ENCODE results near the gene CTLA4.

CTLA4 gene

GRCh38 chr2:203914546-203915182, 47.1 kb downstream of the CTLA4 start:
- no peak overlapping the region for H3K9ac ChIP-seq (ENCODE audit: low read length)
- no peak overlapping the region for H3K4me2 ChIP-seq (ENCODE audit: low read length)
- H3K79me2 ChIP-seq (ENCODE audit: insufficient read depth, low read length): no peaks in the 10 kb centered on the region
- no peak overlapping the region for H2AFZ ChIP-seq (ENCODE audit: low read length)
- no peak overlapping the region for H3K4me3 ChIP-seq (ENCODE audit: low read depth, low read length, poor library complexity, severe bottlenecking)
- no peak for TF ChIP-seq EZH2 (IDR thresholded peaks at IDR 0.05; ENCODE audit: borderline replicate concordance, low read length)
- TF ChIP-seq, protein P1, sequence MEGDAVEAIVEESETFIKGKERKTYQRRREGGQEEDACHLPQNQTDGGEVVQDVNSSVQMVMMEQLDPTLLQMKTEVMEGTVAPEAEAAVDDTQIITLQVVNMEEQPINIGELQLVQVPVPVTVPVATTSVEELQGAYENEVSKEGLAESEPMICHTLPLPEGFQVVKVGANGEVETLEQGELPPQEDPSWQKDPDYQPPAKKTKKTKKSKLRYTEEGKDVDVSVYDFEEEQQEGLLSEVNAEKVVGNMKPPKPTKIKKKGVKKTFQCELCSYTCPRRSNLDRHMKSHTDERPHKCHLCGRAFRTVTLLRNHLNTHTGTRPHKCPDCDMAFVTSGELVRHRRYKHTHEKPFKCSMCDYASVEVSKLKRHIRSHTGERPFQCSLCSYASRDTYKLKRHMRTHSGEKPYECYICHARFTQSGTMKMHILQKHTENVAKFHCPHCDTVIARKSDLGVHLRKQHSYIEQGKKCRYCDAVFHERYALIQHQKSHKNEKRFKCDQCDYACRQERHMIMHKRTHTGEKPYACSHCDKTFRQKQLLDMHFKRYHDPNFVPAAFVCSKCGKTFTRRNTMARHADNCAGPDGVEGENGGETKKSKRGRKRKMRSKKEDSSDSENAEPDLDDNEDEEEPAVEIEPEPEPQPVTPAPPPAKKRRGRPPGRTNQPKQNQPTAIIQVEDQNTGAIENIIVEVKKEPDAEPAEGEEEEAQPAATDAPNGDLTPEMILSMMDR (IDR thresholded peaks at IDR 0.05; ENCODE audit: low read length): no peak
- H4K20me1 ChIP-seq (ENCODE audit: insufficient read depth, low read length): no peaks in the 10 kb centered on the region
- no peaks in the 10 kb centered on the region for H3K9me2 ChIP-seq (ENCODE audit: low read depth, low read length)
- H3K27me3 ChIP-seq (ENCODE audit: insufficient read depth, low read length): no peaks in the 10 kb centered on the region
- H3K9me3 ChIP-seq (ENCODE audit: low read length): no peaks in the 10 kb centered on the region
- no peak overlapping the region for H3K27ac ChIP-seq (ENCODE audit: low read depth, low read length, poor library complexity, severe bottlenecking)
- no peaks in the 10 kb centered on the region for H3K4me1 ChIP-seq (ENCODE audit: insufficient read depth, low read length, severe bottlenecking)
- H3K36me3 ChIP-seq (ENCODE audit: insufficient read depth, low read length): no peaks in the 10 kb centered on the region
- H3F3A ChIP-seq (ENCODE audit: insufficient read depth, low read length): no peaks in the 10 kb centered on the region

- no peaks in the 10 kb centered on the region for H3F3A ChIP-seq (ENCODE audit: insufficient read depth, low read length)
- H3K9me2 ChIP-seq (ENCODE audit: low read depth, low read length): no peaks in the 10 kb centered on the region
- no peaks in the 10 kb centered on the region for H3K79me2 ChIP-seq (ENCODE audit: insufficient read depth, low read length)
- H3K27ac ChIP-seq (ENCODE audit: low read depth, low read length, poor library complexity, severe bottlenecking): no peak overlapping the region
- H3K4me2 ChIP-seq (ENCODE audit: low read length): no peak overlapping the region
- no peak for TF ChIP-seq EZH2 (IDR thresholded peaks at IDR 0.05; ENCODE audit: borderline replicate concordance, low read length)
- TF ChIP-seq, protein P1 (IDR thresholded peaks at IDR 0.05; ENCODE audit: low read length): no peak
- H2AFZ ChIP-seq (ENCODE audit: low read length): no peak overlapping the region
- H3K9ac ChIP-seq (ENCODE audit: low read length): no peak overlapping the region
- H3K9me3 ChIP-seq (ENCODE audit: low read length): no peaks in the 10 kb centered on the region
- no peaks in the 10 kb centered on the region for H3K4me1 ChIP-seq (ENCODE audit: insufficient read depth, low read length, severe bottlenecking)
- no peak overlapping the region for H3K4me3 ChIP-seq (ENCODE audit: low read depth, low read length, poor library complexity, severe bottlenecking)
- no peaks in the 10 kb centered on the region for H4K20me1 ChIP-seq (ENCODE audit: insufficient read depth, low read length)
- H3K36me3 ChIP-seq (ENCODE audit: insufficient read depth, low read length): no peaks in the 10 kb centered on the region
- no peaks in the 10 kb centered on the region for H3K27me3 ChIP-seq (ENCODE audit: insufficient read depth, low read length)
Observed at GRCh38 chr2:203915256-203915655, 47.7 kb downstream of the CTLA4 start.

DNA sequence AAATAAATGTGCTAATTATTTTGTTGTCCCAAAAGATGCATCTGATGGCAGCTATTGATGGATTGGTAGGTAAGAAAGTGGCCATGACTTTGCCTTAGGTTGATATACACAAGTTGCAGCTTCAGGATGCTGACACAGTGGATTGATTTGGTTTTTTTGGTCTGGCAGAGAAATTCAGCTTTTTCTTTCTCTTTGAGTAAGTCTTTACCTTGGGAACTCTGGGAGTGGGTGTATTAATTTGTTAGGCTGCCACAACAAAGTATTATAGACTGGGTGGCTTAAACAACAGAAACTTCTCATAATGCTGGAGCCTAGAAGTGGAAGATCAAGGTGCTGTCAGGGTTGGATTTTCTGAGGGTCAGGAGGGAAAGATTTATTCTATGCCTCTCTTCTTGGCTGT, 49.2 kb downstream of the CTLA4 start:
- Histone ChIP-seq H3K36me3 (ENCODE audit: insufficient read depth, low read length) (no peaks in the 10 kb centered on the region), H2AFZ (ENCODE audit: low read length) (no peak overlapping the region), H3K4me2 (ENCODE audit: low read length) (no peak overlapping the region), H3K27ac (ENCODE audit: low read depth, low read length, poor library complexity, severe bottlenecking) (no peak overlapping the region), H3K4me3 (ENCODE audit: low read depth, low read length, poor library complexity, severe bottlenecking) (no peak overlapping the region), H3K9me2 (ENCODE audit: low read depth, low read length) (no peaks in the 10 kb centered on the region), H3K27me3 (ENCODE audit: insufficient read depth, low read length) (no peaks in the 10 kb centered on the region), H4K20me1 (ENCODE audit: insufficient read depth, low read length) (no peaks in the 10 kb centered on the region), H3K4me1 (ENCODE audit: insufficient read depth, low read length, severe bottlenecking) (no peaks in the 10 kb centered on the region), H3K9me3 (ENCODE audit: low read length) (no peaks in the 10 kb centered on the region), H3K9ac (ENCODE audit: low read length) (no peak overlapping the region), H3K79me2 (ENCODE audit: insufficient read depth, low read length) (no peaks in the 10 kb centered on the region), H3F3A (ENCODE audit: insufficient read depth, low read length) (no peaks in the 10 kb centered on the region)
- no peak for TF ChIP-seq EZH2 (IDR thresholded peaks at IDR 0.05; ENCODE audit: borderline replicate concordance, low read length)
- TF ChIP-seq, protein P1 (IDR thresholded peaks at IDR 0.05; ENCODE audit: low read length): no peak

All from OCI-LY1 (cell line).